ENCODE measurements around the gene XPNPEP2.

Gene XPNPEP2

DNA sequence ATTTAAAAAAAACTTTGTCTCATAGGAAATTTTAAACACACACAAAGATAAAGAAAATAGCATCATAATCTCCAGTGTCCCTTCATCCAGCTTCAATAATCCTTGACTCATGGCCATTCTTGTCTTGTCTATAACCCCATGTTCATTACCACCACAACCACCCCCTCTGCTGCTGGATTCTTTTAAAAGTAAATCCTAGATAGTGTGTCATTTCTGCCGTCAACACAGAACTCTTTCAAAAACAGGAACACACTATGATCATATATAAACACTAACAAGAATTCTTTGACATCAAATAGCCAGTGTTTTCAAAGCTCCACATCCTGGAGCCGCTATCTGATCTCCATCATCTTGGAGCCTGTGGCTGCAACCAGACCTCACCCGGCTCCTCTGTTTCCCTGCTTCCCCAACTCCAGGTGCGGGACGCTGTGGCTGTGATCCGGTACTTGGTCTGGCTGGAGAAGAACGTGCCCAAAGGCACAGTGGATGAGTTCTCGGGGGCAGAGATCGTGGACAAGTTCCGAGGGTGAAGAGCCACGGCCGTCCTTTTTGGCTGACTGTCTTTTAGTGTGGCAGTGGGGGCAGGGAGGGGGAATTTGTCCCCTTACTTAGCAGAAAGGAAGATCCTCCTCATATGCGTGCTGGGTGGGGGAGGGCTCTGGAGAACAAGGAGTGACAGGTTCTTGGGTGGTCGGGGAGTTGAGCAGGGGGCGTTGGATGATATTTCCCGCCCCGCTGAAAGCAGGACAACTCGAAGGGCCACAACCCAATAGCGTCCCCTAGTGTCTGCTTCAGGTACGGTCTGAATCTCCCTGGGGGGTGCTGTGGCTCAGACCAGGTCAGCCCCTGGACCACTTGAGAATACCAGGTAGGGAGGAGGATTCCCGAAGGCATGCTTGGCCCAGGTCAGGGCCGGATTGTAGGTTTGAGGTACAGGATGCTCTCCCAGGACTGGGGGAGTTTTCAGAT, 15.6 kb downstream of the XPNPEP2 start:
- no peak for DNase-seq

DNA sequence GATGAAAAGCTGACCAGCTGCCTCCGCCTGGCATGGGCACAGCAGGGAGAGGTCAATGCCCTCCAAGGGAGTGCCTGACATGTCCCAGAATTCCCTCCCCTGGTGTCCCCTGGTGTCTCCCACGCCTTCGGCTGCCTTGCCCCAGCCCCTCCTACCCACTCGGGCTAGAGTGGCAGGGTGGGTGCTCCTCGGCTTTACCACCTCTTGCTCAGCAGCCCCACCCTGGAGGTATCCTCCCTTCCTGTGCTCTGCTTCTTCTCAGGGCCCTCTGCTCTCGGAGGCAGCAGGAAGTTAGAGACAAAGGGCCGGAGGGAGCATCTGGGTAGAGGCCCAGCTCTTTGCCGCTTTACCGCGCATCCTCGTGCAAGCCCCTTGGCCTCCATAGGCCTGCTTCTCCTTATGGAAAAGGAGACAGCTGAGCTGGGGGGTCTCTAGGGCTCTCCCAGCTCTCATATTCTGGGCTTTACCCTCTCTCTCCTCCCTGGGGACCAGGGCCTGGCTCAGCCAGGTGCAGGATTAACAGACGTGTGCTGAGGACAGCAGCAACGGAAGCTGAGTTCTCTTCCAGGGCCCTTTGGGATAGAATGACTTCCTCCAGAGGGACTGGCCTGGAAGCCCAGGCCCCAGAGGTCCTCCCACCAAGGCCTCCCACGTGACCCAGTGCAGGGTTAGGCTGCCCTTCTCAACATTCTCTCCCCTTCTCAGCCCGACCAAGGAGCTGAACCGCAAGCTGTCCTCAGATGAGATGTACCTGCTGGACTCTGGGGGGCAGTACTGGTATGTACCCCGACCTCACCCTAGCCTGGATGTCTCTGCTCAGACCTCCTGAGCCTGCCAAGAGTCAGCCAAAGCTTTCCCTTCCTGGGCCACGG, 17.2 kb downstream of the XPNPEP2 start:
- no peak for DNase-seq

DNA sequence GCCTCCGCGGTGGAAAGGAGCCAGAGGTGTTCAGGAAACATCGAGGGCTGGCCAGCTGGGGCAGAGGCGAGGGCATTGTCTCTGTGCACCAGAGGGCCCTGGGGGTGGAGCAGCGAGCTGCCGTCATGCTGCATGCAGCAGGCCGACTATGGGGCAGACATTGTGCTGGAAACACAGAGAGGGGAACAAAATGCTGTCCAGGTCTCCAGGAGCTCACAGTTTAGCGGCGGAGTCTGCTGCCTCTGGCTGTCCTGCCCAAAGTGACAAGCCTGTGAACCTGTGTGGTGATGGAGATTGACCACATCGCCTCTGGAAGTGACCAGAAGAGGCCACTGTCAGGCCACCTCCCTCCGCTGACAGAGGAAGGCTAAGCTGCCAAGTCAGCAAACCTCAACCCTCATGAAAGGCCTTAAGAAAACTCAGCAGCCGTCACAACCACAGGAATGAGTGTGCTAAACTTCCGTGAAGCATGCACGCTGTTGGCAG, 20.8 kb downstream of the XPNPEP2 start:
- DNase-seq = peak; percentile 79

DNA sequence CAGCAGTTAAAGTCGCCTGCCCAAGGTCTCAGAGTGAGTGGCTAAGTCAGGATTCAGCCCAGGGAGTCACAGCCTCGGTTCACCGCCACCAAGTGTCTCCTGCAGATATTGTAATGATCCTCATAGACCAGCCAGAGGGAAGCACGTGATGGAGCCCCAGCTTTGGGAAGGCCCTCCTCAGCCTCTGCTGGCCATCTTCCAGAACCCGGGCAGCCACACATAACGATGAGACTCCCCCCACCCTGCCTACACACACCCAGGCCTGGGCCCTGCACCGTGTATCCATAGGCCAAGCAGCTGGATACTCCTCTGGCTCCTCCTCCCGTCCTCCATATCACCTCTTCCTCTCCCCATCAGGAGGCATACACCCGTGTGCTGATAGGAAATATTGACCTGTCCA, 21.4 kb downstream of the XPNPEP2 start:
- no peak for DNase-seq

DNA sequence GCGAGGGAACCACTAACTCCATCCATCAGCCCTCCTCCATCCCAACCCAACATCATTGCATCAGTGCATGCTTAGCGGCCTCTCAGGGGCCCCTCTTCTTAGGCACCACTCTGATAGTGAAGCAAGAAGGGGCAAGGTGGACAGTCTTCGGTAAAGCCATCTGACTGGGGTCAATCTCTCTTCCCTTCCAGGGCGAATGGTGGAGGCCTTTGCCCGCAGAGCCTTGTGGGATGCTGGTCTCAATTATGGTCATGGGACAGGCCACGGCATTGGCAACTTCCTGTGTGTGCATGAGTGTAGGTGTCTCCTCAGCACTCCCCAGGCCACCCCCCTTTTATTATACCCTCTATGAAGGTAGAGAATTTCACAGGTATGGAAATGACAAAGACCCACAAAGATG, 22.2 kb downstream of the XPNPEP2 start:
- no peak for DNase-seq

DNA sequence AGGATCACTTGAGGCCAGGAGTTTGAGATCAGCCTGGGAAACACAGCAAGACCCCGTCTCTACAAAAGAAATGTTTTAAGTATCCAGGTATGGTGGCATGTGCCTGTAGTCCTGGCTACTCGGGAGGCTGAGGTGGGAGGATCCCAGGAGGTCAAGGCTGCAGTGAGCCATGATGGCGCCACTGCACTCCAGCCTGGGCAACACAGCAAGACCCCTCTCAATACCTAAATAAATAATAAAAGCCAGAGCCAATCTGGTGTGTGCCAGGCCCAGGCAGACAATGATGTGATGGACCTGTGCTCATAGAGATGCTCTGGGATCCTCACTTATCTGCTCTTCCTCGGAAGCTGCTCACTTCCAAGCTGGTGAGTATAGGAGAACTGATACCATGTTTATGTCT, 22.8 kb downstream of the XPNPEP2 start:
- no peak for DNase-seq

DNA sequence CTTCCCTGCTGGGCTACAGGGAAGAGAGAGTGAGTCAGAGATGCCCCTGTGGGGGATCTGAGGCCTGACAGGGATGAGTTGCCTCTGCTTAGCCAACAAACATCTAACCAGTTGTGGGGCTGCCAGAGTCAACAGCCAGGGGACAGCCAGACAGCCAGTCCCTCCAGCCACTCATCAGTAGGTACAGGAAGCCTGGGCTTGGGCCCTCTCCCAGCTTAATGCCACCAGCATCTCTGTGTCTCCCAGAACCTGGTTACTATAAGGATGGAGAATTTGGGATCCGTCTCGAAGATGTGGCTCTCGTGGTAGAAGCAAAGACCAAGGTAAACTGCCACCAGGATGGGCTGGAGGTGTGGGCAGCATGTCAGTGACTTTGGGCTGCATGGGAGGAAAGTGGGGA, 23.7 kb downstream of the XPNPEP2 start:
- DNase-seq = no peak

DNA sequence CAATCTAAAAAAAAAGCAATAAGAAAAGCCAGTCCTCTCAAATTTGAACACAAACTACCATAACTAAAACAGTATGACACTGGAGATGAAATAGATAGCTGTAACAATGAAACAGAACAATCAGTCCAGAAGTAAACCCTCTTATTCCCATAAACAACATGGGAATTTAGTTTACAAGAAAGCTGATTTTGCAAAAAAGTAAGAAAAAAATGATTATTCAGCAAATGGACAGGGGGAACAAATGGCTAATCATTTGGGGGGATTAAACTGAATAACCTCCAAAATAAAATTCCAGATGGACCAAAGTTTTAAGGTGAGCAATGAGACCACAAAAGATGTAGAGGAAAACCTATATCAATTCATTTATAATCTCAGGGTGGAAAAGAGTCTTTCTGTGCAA, 24.9 kb downstream of the XPNPEP2 start:
- DNase-seq = no peak

DNA sequence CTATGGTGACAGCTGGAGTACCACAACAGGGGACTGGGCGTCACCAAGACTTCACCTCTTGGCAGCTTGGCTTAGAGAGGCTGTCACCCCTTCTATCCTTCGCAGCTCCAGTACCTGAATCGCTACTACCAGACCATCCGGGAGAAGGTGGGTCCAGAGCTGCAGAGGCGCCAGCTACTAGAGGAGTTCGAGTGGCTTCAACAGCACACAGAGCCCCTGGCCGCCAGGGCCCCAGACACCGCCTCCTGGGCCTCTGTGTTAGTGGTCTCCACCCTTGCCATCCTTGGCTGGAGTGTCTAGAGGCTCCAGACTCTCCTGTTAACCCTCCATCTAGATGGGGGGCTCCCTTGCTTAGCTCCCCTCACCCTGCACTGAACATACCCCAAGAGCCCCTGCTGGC, 29.4 kb downstream of the XPNPEP2 start:
- no peak for DNase-seq

DNA sequence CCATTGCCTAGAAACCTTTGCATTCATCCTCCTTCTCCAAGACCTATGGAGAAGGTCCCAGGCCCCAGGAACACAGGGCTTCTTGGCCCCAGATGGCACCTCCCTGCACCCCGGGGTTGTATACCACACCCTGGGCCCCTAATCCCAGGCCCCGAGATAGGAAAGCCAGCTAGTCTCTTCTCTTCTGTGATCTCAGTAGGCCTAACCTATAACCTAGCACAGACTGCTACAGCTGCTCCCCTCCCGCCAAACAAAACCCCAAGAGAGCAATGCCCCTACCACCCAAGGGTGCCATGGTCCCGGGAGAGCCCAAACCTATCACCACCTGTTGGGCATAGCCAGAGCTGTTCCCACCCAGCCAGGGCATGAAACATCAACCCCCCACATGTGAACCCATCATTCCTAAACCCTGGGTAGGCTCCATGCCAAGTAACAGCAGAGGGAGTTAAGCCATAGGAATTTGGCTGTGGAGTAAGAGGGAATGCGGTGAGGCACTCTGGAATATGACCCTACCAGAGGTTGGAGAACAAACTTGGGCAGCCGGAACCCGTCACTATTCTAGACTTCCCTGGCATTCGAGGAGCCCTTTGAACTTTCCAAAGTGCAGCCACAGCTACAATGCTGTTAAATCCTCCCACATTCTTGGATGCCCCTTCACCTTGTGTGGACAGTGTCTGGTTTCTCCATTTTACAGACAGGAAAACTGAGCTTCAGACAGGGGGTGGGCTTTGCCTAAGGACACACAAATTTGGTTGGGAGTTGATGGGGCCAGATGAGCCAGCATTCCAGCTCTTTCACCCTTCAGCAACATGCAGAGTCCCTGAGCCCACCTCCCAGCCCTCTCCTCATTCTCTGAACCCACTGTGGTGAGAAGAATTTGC, 30.0 kb downstream of the XPNPEP2 start:
- DNase-seq = no peak

DNA sequence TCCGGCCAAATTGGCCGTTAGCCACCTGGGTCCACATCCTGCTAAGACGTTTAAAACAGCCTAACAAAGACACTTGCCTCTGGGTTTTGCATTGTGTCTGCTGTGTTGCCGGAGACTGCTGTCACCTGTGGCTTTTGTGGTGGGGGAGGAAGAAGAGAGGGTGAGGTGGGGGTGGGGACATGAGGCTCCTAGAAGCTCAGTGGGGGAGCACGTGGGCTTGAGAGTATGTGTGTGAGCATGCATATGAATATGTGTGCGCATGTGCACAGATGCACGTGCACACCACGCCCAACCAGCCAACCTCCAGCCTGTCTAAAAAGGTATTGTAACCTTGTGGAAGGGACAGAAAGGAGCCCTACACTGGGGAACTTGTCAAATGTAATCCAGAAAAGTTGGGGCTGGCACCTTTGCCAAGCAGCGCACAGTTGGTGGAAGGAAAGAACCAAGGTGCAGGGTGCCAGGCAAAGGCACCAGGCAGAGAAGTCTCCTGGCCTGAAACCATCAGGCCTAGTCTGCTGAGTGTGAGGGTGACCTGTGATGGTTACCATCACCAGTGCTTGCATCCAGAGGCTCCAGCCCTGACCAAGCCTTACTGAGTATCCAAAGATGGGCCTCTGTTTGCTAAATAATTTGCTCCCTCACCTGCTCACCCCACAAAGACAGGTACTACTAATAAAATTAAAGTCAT, 30.8 kb downstream of the XPNPEP2 start:
- DNase-seq = peak; percentile 77

DNA sequence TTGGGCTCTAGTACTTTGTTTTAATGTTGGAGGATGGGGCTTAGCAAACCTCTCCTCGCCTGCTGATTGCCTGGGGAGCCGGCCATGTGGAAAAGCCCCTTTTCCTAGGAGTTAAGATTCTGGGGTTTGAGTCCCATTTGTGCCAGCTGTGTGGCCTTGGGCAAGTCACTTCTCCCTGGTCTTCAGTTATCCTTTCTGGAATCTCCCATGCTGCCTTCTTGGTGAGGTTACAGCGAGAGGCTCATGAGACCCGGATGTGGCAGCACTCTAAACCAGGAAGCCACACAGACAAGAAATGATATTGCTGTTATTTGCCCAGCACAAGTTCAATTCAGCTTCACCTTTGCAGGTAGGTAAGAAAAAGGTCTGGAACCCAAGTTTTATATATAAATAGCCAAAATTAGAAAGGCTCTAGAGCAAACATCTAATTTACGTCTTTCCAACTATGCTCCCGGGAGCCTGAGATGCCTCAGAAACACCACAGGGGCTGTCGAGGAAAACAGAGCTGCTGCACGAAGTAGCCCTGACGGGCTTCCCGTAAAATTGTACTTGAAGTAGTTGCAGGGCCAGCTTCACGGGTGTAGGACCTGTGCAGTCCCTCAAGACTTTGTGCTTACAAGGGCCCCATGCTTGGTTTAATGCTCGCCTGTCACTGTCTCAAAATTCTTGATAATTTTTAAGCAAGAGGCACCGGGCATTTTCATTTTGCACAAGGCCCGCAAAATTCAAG, 32.7 kb downstream of the XPNPEP2 start:
- DNase-seq = no peak

DNA sequence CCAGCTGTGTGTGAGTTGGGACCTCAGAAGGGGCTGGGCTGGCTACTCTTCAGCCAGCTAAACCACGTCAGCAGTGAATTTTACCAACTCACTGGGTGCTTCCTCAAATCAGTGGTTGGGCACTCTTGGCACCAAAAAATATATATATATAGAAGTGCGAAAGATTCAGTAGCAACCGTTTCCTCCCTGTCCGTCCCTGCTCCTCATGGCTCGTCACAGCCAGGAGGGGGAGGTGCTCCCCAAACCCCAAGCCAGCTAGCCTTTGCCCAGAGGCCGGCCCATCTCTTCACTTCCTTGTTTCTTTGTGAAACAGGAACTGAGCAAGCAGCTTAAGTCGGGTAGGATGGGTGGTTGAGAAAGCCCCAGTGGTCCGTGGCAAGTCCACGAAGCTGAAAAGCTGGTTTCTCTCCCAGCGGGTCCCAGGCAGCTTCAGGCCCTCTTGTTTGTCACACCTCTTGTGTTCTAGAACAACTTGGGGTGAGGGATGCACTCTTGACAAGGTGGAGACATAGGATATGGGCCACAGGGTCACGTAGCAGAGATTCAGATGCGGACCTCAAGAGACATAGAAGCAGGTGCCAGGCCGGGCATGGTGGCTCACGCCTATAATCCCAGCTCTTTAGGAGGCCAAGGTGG, 34.1 kb downstream of the XPNPEP2 start:
- peak; percentile 77 for DNase-seq

DNA sequence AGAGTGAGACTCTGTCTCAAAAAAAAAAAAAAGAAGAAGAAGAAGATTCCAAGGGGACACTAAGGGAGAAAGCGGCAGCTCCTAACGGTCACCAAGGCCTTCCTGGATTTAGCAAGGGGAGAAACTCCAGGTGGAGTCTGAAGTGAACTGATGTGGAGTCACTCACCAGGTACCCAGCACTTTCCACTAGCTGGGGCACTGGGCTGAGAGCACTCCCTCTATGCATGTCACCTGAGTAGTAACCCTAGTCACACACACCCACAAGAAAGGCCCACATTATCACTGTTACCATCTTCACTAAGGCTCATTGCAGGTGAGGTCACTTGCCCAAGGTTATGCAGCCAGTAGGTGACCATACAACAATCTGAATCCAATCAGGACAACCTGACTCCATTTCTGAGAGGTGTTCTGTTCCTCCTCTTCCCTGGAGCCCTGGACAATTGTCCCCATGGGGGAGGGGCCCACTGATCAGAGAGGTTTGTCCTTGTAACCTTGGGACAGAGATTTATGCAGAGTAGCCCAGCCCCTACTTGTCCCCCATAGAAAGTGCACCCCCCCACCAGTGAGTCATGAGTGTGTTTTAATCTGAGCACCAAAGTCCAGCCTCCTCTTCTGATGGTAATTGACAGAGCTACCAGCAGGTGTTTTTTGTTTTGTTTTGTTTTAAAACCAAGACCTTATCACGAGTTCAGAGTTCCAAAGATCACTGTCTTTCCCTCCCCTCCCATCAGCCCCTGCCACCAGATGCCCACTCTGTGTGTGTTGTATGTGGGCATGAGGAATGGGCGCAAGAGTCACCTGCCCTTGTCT, 35.1 kb downstream of the XPNPEP2 start:
- no peak for DNase-seq

DNA sequence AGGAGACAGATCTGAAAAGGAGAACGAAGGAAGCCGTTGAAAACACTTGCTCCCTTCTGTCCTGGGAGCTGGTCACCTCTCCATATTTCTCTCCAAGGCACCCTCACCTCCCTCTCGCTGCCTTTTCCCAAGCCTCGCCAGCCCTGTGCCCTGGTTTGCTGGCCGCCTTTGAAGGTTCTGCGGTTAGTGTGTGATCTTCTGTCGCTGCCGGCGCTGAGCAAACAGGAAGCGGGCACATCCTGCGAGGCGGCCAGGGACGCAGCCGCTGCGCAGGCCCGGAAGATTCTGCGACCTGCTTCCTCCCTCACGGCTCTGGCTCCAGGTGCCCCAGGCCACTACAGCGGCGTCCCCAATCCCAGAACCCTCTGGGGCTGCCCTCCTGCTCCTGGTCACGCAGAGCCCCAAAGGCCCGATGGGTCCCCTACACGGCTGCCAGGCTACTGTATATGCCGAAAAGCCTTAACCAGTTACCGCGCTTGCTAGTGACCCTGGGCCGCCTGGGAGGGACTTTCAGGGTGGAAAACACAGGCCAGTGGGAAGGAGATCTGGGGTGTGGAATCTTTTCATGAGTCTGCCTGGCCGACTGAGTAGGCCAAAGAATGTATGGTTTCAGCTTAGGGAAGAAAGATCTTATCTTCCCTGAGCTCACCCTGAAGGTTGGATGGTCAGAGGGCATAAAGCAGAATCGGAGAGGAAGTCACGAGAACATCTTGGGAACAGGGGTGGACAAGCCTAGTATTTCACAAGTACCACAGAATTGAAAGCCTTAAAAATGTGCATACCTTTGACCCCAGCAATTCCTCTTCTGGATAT, 38.6 kb downstream of the XPNPEP2 start:
- DNase-seq = peak; percentile 85

DNA sequence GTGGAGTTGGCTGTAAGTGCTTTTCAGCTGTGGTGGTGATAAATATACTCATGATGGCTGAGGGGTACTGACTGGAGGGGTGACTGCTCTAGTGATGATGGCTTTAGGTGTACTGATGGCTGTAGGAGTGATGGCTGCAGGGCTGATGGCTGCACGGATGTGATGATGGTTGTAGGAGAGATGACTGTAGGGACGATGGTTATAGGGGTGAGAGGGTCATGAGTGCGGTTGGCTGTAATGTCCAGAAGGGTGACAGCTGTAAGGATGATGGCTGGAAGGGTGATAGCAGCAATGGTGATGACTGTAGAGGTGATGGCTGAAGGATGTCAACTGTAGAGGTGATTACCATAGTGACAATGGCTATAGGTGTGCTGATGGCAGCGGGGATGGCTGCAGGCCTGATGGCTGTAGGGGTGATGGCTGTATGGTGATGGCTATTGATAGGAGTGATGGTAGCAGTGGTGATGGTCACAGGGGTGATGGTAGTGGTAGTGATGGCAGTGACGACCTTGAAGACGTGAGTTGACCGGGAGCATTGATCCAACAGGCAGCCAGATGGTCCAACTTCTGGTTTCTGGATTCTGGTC, 40.4 kb downstream of the XPNPEP2 start:
- no peak for DNase-seq

DNA sequence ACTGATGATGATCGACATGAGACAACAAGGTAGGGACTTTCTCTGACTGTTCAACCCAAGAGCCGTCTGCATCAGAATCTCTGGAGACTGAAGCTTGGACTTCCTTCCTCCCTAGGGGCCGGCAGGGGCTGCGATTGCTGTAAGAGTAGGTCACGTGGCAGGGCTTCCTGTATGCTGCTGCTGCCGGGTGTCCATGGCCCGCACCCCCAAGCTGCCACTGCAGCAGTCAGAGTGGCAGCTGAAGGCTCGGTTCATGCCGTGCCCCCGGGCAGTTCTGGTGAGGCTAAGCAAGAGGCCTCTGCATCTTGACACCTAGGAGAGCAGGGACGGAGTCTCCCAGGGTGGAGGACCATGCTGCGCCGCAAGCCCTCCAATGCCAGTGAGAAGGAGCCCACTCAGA, 41.0 kb downstream of the XPNPEP2 start, which contains the start of gene SASH3:
Gene SASH3 (plus strand): TSS at position 203 of the 400 bp plus-strand sequence. CDS start 149 bp downstream, at position 352.
- peak; percentile 78 for DNase-seq

DNA sequence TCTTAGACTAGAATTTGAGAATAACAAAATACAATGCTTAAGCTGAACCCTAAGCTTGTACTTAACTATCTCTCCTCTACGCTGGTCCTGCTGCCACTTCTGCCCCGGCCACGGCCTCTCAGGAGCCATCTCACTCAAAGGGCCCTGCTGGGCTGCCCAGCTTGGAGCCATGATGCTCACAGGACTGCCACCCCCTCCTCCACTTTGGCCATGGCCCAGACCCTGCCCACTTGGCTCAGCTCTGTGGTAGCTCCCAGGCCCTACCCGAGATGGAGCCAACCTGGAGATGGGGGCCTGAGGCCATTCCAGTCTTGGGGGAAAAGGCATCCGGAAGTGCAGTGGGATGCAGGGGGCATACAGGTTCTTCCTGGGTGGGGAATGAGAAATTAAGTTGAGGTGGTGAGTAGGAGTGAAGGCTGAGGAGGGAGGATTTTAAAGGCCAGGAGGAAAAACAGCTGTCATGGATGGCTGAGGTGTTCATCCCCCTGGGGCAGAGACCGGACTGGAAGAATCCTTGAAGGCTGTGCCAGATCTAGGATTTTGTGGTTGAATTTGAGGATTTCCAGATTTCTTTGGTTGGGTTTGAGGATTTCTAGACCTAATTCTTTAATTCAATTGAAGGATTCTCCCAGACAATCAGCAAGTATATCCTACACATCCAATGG, 41.8 kb downstream of the XPNPEP2 start:
- DNase-seq = no peak

All from activated CD8-positive, alpha-beta memory T cell treated with anti-CD3 and anti-CD28 coated beads for 24 hours (primary cell).